Neutrophil (primary cell): ENCODE measurements around the gene ENAH.

Experiments used
- H3K27ac ChIP-seq: fragments of 200-600 bp; sonication (generic); 2 replicates; pipeline ENCODE4 v1.5.1; 2016; ENCODE audit warnings: mild to moderate bottlenecking, moderate library complexity
- H3K27me3 ChIP-seq: fragments of 200-600 bp; sonication (generic); 2 replicates; pipeline ENCODE4 v1.6.0; 2016; ENCODE audit warnings: mild to moderate bottlenecking
- H3K36me3 ChIP-seq: fragments of 200-600 bp; sonication (generic); 2 replicates; pipeline ENCODE4 v1.5.1; 2017
- H3K4me1 ChIP-seq, 2 experiments: fragments of 200-600 bp in 1 of 2; sonication (generic) in 1 of 2; 1 replicate in 1 of 2; 2 replicates in 1 of 2; pipeline versions ENCODE4 v1.5.1 to v1.6.1; 2013 to 2016; ENCODE audit warnings: low read depth in 1 of 2, low read length in 1 of 2, mild to moderate bottlenecking in 1 of 2, moderate library complexity in 1 of 2; ENCODE audit not compliant: control insufficient read depth in 1 of 2, insufficient read depth in 1 of 2
- H3K4me3 ChIP-seq, 2 experiments: fragments of 200-600 bp in 1 of 2; sonication (generic) in 1 of 2; 1 replicate in 1 of 2; 2 replicates in 1 of 2; pipeline ENCODE4 v1.5.1; 2013 to 2016; ENCODE audit warnings: low read depth in 1 of 2, low read length in 1 of 2, mild to moderate bottlenecking in 1 of 2, moderate library complexity in 1 of 2
- H3K9me3 ChIP-seq: fragments of 200-600 bp; sonication (generic); 2 replicates; pipeline ENCODE4 v1.5.1; 2016
- CTCF ChIP-seq: fragments of 200-600 bp; sonication (generic); IDR thresholded peaks from 2 replicates; pipeline ENCODE4 v1.5.1; 2016; ENCODE audit warnings: antibody characterized with exemption

ENAH gene

GRCh38 chr1:225539069-225539468 lies 113.9 kb downstream of the ENAH start:
- no peak for TF ChIP-seq CTCF
- Histone ChIP-seq H3K9me3 (no peaks in the 10 kb centered on the region), H3K4me3 (no peak overlapping the region), H3K4me1 (no peaks in the 10 kb centered on the region), H3K27ac (no peak overlapping the region), H3K27me3 (peaks cover 7% of the 10 kb centered on the region), H3K36me3 (no peaks in the 10 kb centered on the region)

GRCh38 chr1:225537554-225538251 lies 115.2 kb downstream of the ENAH start:
- Histone ChIP-seq H3K36me3 (no peaks in the 10 kb centered on the region), H3K4me3 (no peak overlapping the region), H3K9me3 (no peaks in the 10 kb centered on the region), H3K4me1 (no peaks in the 10 kb centered on the region), H3K27me3 (peaks cover 17% of the 10 kb centered on the region), H3K27ac (no peak overlapping the region)
- TF ChIP-seq CTCF: no peak

- H3K27ac ChIP-seq: no peak overlapping the region
- no peak overlapping the region for H3K4me3 ChIP-seq
- H3K4me1 ChIP-seq: no peaks in the 10 kb centered on the region
- H3K9me3 ChIP-seq: no peaks in the 10 kb centered on the region
- H3K27me3 ChIP-seq: peaks cover 19% of the 10 kb centered on the region
- no peaks in the 10 kb centered on the region for H3K36me3 ChIP-seq
- TF ChIP-seq CTCF: no peak
Measured at GRCh38 chr1:225535280-225535679, 117.6 kb downstream of the ENAH start.

- Histone ChIP-seq H3K27ac (no peak overlapping the region), H3K9me3 (no peaks in the 10 kb centered on the region), H3K27me3 (peaks cover 19% of the 10 kb centered on the region), H3K36me3 (no peaks in the 10 kb centered on the region), H3K4me1 (no peaks in the 10 kb centered on the region), H3K4me3 (no peak overlapping the region)
- TF ChIP-seq CTCF: no peak
Measured at GRCh38 chr1:225534772-225535171, 118.2 kb downstream of the ENAH start.

GRCh38 chr1:225534135-225534534 lies 118.8 kb downstream of the ENAH start:
- Histone ChIP-seq H3K27me3 (peaks cover 19% of the 10 kb centered on the region), H3K9me3 (no peaks in the 10 kb centered on the region), H3K4me3 (no peak overlapping the region), H3K27ac (no peak overlapping the region), H3K4me1 (no peaks in the 10 kb centered on the region), H3K36me3 (no peaks in the 10 kb centered on the region)
- TF ChIP-seq CTCF: no peak
